NOMO-1 (cell line): ENCODE results near the gene KRTAP3-1.
"Not testable (repeated sequence)": the region's sequence is repeated elsewhere in the genome, so short reads cannot be mapped to it uniquely, and the experiment has no call there.

Source experiments
- DNase-seq, 2 experiments: peaks; one replicate each; lab custom pipeline; 2025; ENCODE audit not compliant: unreplicated experiment in 2 of 2; lab: John Stamatoyannopoulos, UW

The KRTAP3-1 gene

DNA sequence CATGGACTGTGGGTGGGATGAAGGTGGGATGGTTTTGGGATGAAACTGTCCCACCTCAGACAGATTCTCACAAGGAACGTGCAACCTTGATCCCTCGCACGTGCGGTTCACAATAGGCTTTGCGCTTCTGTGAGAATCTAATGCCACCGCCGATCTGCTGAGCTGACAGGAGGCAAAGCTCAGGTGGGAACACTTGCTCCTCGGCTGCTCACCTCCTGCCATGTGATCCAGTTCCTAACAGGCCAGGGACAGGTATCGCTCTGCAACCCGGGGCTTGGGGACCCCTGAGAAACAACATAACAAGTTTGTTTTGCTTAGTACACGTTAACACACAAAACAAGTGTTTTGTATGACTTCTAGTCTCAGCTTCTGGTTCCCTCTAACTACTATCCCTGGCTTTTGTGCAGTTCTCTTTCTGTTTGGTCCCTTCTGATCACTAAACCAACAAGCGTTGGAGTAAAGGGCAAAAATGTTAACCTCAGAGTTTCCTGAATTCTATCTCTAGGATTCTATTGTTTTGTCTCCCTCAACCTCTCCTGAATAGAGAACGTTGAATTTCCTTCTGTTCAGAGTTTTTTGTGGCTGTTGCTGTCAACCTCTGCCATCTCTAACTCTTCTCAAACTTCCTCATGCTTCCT, 7.8 kb upstream of the KRTAP3-1 start:
- DNase-seq: no peak

DNA sequence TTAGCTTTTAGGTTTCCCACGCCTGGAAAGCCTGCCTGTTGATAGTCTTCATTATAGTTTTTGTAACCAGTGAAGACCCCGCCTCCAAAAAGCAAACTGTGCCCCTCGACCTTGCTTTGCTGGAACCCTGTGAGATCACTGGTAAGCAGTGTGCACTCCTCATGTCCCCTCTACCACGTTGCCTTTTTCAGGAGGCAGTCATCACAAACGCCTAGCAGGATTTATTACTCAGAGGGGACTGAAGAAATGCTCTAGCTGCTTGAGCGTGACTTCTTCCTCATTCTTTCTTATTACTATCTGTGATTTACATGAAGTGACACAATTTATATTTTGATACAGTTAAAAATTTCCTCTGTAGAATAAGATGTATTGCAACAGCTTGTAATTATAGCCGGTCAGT, 6.5 kb upstream of the KRTAP3-1 start:
- DNase-seq: no peak

DNA sequence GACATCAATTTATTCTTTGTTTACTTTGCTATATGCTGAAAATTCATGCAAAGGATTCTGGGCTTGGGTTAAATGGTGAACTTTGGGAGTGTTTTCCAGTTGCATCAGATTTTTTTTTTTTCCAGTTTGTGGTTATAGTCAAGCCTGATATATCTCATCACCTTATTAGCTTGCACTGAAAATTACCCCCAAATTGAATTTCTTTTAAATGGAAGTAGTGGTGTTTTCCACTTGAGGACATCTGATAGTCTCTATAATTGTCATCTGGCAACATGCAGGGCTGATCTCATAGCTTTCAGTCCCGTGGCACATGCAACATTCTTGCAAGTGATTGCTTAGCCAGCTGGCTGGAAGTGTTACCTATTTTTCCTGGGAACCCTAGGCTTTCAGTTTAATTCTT, 4.7 kb upstream of the KRTAP3-1 start:
- DNase-seq: no peak

DNA sequence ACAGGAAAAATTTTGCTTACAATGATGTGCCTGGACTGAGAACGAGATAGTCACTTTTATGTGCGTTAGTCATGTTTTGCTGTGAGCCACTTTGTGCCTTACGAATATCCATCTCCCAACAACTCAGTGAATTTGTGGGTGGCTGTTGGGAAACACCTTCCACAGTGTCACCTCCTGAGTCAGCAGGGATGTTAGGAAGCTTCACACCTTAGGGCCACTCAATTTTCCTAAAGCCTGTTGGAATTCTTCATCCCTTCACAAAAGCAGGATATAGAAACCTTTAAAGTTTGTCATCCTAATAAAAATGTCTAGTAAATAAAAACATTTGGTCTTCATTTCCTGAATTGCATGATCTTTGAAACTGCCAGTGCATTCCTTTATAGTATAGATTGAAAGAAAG, 4.3 kb upstream of the KRTAP3-1 start:
- no peak for DNase-seq

DNA sequence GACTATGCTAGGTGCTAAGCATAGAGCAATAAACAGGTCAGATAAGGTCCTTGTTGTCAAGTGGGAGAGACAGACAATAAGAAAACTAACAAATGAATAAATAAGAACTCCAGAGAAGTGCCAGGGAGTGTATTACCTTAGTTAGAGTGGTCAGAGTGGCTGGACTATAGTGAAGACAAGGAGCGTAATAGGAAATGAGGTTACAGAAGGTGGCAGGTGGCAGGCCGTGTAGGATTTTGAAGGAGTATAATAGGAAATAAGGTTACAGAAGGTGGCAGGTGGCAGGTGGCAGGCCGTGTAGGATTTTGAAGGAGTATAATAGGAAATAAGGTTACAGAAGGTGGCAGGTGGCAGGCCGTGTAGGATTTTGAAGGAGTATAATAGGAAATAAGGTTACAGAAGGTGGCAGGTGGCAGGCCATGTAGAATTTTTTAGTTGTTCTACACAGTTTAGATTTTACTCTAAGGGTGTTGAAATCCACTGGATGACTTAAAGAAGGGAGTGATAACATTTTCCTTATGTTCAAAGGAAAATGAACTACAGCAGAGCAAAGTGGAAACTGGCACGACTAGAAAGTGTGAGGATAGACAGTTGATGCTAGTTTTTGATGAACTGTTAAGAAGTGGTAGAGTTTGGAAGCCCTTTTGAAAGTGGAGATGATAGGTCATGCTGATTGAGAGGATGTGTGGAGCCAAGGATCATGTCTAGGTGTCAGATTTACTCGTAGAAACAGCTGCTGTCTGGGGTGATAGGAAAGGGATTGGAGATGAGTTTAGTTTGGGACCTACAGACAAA, 3.6 kb upstream of the KRTAP3-1 start:
- no peak for DNase-seq

DNA sequence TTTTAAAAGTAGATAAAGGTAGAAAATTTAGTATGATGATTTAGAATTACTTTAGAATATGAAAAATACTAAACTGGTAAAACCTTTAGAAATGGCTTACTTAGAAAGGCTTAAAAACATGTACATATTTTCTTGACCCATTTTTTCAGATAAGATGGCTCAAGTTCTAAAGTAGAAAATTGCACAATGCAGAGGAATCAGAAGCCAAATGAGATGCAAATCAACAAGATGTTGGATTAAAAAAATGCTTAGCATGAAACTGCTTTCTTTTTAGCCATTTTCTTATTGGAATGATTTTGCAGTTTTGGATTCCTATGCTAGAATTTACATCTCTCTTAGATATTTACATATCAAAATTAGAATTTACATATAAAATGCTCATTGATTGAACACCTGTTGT, 1.5 kb upstream of the KRTAP3-1 start:
- no peak for DNase-seq

DNA sequence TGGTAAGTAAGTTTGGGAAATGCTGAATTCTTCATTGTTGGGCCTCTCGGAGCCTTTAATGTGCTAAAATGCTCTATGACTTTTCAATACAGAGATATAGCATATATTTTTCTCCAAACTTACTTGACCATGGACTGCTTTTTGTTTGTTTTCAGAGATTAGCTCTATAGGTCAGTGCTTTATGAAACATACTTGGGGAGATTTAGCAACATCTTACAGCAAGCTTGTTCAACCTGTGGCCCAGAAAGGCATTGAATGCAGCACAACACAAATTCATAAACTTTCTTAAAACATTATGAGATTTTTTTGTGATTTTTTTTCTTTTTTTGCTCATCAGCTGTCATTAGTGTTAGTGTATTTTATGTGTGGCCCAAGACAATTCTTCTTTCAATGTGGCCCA, 1.0 kb upstream of the KRTAP3-1 start:
- DNase-seq: no peak

DNA sequence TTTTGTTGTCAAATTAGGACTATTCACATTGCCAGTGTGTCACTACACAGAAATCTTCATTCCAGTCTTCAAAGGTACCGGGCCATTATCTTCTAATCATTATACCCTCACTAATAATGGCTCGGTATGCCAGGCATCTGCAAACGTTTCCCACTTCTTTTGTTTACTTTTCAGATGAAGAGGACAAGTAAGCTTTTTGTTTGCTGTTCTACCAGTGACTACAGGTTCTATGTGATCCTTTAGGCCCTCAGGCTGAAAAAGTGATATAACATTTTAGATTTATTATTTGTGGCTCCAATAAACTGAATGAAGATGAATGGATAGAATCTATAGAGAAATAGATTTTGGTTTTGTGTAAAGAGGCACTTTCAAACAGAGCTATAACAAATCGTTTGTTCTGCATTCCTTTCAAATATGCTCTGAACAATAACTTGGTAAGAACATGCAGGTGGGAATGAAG, 403 bp upstream of the KRTAP3-1 start:
- DNase-seq: no peak

DNA sequence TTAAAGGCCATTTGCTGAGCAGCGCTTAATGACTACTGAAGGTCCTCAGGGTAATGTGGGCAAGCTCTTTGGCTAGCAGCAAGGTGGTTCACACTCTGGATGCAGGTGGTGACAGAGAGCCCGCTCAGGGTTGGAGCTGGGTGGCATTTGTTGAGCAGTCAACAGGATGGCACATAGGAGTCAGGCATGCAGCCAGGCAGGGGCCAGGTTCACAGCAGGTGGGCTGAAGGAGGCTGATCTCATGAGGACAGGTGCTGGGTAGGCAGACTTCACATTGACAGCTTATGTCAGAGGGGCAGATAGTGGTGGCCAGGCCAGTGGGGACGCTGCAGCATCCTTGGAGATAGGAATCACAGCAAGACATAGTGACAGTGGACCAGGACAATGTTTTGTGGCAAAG, 4.5 kb downstream of the KRTAP3-1 start:
- no peak for DNase-seq

DNA sequence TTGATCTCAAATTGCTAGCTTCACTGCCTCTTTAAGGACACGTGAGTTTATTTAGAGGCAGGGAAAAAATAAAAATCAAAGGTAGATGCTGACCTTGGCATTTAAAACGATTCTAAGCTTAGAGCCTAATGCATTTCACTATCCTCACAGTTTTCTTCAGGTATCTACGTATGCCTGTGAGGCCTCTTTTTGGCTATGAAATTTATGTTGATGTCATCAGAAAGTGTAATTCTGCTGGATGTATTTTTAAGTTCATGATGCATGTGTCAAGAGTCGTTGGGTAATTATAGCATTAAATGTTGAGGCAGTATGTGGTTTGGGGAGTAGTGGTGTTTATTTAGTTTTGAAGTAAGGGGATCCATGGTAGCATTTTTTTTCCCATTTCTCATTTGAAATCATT, 5.0 kb downstream of the KRTAP3-1 start:
- no peak for DNase-seq

DNA sequence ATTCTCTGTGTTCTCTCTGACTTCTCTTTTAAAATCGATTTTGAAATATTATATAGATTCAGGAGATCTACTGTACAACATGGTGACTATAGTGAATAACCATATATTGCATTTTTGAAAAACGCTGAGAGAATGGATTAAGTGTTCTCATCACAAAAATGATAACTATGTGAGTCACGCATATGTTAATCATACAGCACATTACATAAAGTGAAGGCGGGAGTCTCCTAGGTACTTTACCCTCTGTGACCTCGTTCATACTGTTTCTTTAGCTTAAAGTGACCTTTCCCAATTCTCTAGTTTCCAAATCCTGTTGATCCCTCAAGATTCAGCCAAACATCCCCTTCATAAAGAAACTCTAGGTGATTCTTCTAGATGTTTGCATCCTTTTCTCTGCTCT, 6.1 kb downstream of the KRTAP3-1 start:
- no peak for DNase-seq

DNA sequence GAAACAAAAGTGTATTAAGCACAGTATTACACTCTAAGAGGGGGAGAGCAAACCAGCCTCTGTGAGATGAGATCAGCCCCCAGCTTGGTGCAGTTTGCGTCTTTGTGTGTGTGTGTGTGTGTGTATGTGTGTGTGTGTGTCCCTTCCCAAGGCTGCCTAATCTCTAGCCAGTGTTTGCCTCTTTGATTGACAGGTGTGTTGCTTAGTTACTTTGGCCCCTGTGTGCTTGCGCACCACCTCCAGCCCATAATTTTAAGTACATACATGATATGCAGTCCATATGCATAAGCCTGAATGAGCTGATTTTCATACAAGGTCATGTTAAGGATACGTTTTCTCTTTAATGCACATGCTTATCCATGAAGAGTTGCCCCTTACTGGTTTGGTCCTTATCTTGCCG, 7.1 kb downstream of the KRTAP3-1 start:
- DNase-seq: no peak

DNA sequence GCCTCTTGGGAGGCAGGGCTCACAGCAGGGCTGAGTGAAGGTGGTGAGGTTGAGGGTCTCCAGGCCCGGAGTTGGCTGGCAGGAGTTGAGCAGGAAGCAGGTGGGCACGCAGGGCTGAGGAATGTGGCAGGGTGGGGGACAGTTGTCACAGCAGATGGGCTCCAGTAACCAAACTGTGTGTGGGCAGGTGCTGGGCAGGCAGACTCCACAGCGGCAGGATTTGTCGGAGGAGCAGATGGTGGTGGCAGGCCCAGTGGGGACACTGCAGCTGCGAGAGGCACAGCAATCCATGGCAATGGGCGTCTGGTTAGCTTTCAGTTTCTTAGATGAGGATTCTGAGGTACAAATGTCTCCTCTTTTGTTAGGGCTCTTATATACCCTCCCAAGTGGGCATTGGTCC, 9.4 kb downstream of the KRTAP3-1 start, which contains the start of gene KRTAP3-2:
Gene KRTAP3-2 (minus strand): TSS at position 344 of the 400 bp plus-strand sequence. CDS start 53 bp downstream, at position 291.
- DNase-seq: not testable (repeated sequence)

DNA sequence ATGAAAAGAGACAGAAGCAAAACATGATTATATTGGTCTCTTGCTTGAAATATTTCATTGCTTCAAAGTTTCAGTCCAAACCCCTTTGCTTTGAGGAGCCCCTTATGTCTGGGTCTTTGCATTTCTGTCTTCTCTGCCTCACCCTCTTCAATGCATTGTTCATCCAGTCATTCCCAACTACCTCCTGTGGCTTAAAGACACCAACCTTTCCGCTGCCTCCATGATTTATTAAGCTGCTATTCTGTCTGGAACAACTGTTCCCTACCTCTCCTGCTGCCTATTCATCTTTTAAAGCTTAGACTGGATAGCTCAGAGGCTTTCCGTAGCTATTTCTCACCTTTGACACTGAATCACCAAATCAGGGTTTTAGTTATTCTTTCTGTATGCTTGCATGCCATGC, 11.6 kb downstream of the KRTAP3-1 start:
- DNase-seq: no peak

DNA sequence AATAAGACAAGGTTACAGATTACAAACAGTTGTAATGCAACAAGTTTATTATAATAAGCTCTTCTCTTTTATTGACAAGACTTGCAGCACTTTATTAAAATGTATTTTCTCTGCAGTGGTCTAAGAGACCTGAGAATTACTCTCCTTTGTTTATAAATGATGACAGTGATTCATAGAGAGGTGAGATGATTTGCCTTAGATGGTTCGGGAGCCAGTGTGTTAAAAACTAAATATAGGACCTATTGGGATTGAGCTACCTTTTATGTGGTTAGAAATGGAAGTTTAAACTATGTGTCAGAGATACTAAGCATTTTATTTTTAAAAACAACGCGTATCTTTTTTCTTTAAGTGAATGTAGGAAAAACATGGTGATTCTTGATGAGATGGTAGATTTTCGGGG, 12.1 kb downstream of the KRTAP3-1 start:
- no peak for DNase-seq

DNA sequence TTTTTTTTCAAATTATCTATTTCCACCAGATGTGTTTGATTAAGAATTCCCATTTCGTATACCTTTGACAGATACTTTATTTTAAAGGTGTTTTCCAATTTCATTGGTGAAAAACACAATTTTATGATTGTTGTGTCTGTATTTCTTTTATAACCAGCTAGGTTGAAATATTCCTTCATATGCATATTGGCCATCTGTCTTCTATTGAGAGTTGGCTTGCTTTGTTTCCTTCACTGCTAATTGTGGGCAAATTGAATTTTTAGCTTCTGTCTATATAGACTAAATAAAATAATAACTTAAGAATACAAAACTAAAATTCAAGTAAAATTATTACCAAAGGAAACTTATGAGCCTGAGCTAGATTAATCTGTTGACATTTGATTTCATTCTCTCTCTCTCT, 13.8 kb downstream of the KRTAP3-1 start:
- DNase-seq: no peak

DNA sequence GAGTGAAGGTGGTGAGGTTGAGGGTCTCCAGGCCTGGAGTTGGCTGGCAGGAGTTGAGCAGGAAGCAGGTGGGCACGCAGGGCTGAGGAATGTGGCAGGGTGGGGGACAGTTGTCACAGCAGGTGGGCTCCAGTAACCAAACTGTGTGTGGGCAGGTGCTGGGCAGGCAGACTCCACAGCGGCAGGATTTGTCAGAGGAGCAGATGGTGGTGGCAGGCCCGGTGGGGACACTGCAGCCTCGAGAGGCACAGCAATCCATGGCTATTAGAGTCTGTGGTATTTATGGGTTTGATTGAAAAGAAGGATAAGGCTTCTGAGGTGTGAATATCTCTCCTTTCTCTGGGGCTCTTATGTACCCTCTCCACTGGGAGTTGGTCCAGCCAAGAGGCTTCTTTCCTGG, 15.1 kb downstream of the KRTAP3-1 start, which contains the start of gene KRTAP3-3:
Gene KRTAP3-3 (minus strand): TSS at position 326 of the 400 bp plus-strand sequence. CDS start 67 bp downstream, at position 259.
- no peak for DNase-seq

DNA sequence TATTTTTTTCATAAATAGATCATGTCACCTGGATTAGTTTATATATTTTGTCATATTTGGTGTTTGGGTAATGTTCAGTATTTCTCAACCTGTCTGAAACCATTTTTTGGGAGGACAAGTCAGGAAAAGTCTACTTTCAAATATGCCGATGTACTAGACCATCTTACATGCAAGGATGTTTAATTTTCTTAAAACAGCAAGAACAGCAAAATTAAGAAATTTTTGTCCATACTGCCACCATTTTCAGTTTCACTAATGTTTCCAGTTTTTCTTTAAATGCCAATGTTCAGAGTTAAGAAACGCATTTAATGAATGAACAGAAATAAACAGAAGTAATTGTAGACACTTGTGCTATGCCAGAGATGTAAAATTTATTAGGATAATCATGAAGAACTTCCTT, 15.8 kb downstream of the KRTAP3-1 start:
- DNase-seq: no peak

DNA sequence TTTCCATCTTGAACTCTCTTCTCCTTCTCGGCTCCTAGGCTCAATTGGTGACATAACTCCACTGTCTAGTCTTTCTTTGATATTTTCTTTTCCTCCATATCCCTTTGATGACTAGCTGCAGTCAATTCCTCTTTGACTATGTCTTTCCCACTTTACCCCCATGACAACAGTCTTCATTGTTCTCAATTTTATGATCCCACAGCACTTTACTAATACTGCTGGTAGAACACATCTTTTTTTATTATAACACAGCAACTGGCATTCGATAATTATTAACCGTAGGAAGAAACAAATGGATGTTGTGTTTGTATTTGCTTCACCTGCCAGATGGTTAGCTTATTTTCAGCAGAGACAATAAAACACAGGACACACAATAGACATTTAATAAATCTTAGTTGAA, 16.3 kb downstream of the KRTAP3-1 start:
- DNase-seq: no peak

DNA sequence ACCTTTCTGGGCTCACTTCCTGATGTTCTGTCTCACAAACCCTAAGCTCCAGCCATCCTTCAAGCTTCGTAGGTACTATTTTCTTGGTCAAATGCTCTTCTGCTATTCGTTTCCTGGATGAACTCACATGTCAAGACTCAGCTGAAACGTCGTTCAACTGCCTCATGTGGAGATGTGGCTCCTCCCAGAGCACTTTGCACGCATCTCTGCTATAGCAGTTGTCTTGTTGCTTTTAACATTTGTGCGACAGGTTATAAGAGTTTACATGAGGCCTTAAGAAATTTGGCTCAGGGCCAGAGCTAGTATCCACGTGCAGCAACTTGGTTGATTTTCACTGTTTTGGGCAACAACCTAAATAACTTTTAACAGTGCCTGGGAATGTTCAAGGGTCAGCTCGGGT, 22.0 kb downstream of the KRTAP3-1 start:
- no peak for DNase-seq

DNA sequence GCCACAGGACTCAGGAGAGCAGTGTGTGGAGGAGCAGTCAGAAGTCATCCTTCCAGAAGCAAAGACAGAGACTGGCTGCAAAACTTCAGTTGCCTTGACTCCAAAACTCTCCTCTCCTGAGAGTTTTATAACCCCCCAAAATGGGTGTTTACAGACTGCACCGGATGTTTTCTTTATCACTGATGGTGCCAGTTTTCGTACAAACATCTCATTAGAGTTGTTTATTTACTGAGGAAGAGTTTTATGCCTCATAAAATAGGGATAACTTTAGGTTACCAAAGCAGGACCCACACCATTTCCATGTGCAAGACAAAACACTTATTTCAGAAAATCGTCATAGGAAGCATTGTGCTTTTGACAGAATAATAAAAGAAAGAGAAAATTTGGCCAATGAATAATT, 24.7 kb downstream of the KRTAP3-1 start, which contains the start of gene KRT40:
Gene KRT40 (minus strand): TSS at position 101 of the 400 bp plus-strand sequence. CDS start 53 bp downstream, at position 48.
- DNase-seq: no peak

DNA sequence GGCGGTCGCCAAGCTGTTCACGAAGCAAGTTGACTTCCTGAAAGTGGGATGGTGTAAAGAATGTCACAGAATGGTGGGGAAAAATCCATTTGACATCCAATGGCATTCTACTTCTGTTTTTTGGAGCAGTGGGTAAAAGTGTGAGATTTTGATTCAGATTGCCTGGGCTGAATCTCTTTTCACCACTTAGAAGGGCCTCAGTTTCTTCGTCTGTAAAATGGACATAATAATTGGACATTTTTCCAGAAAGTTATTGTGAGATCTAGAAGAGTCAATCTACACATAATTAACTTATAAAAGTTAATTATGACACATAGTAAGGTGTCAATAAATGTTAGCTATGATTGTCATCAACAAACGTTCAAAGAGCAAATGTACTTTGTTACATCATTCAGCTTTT, 27.8 kb downstream of the KRTAP3-1 start:
- DNase-seq: no peak
